NCI-H345 (cell line): Measurements from ENCODE around the gene TMEM42.
"Not testable (repeated sequence)": the region's sequence is repeated elsewhere in the genome, so short reads cannot be mapped to it uniquely, and the experiment has no call there.

ENCODE experiments used
- DNase-seq: peaks from one replicate; lab custom pipeline; 2025; lab: John Stamatoyannopoulos, UW

Gene TMEM42

GRCh38 chr3:44861412-44862225 lies at the start of gene TMEM42:
TSS of gene TMEM42 (plus strand) at chr3:44861912. CDS start at chr3:44861925, 13 bp downstream.
- DNase-seq: peak; percentile 91

- no peak for DNase-seq
Measured at GRCh38 chr3:44814751-44815150, 47.0 kb upstream of the TMEM42 start.

- not testable (repeated sequence) for DNase-seq
Measured at GRCh38 chr3:44816334-44816733, 45.4 kb upstream of the TMEM42 start.

DNA sequence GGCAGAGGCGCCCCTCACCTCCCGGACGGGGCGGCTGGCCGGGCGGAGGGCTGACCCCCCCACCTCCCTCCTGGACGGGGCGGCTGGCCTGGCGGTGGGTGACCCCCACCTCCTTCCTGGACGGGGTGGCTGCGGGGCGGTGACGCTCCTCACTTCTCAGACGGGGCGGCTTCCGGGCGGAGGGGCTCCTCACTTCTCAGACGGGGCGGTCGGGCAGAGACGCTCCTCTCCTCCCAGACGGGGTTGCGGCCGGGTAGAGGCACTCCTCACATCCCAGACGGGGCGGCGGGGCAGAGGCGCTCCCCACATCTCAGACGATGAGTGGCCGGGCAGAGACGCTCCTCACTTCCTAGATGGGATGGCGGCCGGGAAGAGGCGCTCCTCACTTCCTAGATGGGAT lies 40.5 kb upstream of the TMEM42 start:
- DNase-seq: not testable (repeated sequence)

DNA sequence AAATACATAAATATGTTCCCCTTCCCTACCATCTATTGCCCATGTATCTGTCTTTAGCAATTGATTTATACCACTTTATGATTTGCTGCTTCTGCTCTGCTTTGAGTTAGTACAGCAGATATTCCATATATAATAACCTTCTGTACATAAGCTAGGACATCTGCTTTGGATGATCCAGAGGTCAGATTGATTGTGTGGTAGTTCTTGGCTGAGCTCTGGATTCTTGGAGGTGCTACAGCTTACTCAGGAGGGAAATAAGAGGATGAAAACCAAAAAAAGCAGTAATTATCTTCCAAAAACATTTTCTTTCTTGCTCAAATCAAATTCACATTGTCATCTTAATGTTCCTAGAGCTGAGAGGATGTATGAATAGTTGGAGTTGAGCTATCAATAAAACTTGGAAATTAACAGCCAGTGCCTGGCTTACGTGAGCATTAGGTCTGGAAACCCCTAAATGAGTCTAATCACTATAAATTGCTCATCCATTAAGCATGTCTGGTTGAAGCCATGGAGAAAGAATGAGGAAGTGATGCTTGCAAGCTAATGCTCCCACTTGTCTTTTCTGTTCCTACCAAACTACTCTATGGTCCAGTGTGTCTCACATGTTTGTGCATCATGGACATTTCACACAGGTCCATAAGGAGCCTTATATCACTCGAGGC lies 36.3 kb upstream of the TMEM42 start:
- no peak for DNase-seq

DNA sequence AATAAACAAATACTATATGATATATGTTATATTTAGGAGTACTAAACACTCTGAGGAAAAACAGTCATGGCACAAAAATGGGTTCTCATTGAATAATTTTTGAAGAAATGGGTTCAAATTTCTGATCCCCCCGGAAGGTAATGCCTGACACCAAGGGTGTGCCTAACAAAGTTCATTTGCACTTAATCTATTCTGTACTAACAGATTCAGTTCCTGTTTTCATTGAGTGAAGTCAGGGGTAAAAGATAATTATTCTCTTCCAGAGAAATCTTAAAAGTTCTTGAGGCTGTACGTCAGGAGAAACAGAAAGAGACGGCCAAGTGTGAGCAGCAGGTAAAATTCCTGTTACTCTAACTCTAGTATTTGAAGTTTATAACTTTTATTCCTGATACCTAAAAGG lies 34.5 kb upstream of the TMEM42 start:
- DNase-seq: no peak

DNA sequence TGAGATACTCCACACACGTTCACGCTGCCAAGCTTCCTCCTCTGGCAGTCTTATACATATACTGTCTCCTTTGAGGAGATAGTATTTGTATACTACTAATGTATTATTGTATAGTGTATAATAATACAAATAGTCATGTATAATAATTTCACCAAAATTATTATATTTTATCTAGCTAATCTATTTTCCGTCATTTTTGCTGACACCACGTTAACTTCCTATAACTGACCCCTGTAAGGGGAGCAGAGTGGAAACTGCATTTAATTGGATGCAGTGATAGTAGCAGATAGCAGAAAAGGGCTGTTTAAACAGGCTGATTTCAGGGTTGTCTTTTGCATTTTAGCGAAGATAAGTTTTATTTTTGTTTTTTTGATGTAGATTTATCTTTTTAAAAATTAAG lies 30.5 kb upstream of the TMEM42 start:
- no peak for DNase-seq

GRCh38 chr3:44832032-44832431 lies 29.7 kb upstream of the TMEM42 start:
- DNase-seq: no peak

DNA sequence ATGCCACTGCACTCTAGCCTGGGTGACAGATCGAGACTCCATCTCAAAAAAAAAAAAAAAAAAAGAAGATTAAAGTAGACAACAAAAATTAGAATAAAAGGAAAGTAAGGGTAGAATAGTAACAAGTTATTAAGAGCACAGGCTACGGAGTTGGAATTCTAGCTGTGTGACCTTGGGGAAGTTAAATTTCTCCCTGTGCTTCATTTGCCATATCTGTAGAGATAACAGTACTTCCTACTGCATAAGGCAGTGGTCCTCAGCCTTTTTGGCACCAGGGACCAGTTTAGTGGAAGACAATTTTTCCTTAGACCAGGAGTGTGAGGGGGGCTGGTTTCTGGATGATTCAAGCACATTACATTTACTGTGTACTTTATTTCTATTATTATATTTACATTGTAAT lies 28.7 kb upstream of the TMEM42 start:
- DNase-seq: no peak

DNA sequence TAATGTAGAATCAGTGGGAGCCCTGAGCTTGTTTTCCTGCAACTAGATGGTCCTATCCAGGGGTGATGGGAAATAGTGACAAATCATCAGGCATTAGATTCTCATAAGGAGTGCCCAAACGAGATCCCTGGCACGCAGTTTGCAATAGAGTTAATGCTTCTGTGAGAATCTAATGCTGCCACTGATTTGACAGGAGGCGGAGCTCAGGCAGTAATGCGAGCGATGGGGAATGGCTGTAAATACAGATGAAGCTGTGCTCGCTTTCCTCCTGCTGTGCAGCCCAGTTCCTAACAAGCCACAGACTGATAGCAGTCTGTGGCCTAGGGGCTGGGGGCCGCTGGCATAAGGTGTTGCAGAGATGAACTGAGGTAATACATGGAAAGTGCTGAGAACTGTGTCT lies 28.3 kb upstream of the TMEM42 start:
- no peak for DNase-seq

GRCh38 chr3:44835684-44836083 lies 26.0 kb upstream of the TMEM42 start:
- no peak for DNase-seq

- DNase-seq: no peak
Measured at GRCh38 chr3:44842376-44842775, 19.3 kb upstream of the TMEM42 start.

- no peak for DNase-seq
Measured at GRCh38 chr3:44845528-44846520, 15.9 kb upstream of the TMEM42 start.

DNA sequence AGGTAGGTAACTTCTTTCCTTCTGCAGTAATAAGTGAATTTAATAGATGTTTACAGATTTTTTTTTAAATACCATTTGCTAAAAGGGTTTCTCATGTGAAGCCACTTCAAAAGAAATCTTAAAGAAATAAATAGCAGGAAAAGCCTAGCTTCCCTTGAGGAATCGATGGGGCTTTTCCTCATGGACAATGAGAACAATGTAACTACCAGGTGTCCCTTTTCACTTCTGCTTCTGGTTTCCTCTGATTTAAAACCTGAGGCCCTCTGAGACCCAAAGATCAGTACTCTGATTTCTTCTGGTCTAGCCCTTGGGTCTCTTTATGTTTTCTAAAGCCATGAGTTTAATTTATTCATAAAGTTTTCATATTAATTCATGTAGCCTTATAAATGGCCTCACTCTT lies 13.1 kb upstream of the TMEM42 start:
- no peak for DNase-seq

- DNase-seq: not testable (repeated sequence)
Measured at GRCh38 chr3:44856663-44857062, 5.0 kb upstream of the TMEM42 start.

- no peak for DNase-seq
Measured at GRCh38 chr3:44860117-44860516, 1.6 kb upstream of the TMEM42 start.

- DNase-seq: no peak
Measured at GRCh38 chr3:44862226-44862637, 520 bp downstream of the TMEM42 start.

- DNase-seq: peak; percentile 88
Measured at GRCh38 chr3:44865272-44866035, 3.7 kb downstream of the TMEM42 start.

- DNase-seq: no peak
Measured at GRCh38 chr3:44867421-44868111, 5.9 kb downstream of the TMEM42 start.

DNA sequence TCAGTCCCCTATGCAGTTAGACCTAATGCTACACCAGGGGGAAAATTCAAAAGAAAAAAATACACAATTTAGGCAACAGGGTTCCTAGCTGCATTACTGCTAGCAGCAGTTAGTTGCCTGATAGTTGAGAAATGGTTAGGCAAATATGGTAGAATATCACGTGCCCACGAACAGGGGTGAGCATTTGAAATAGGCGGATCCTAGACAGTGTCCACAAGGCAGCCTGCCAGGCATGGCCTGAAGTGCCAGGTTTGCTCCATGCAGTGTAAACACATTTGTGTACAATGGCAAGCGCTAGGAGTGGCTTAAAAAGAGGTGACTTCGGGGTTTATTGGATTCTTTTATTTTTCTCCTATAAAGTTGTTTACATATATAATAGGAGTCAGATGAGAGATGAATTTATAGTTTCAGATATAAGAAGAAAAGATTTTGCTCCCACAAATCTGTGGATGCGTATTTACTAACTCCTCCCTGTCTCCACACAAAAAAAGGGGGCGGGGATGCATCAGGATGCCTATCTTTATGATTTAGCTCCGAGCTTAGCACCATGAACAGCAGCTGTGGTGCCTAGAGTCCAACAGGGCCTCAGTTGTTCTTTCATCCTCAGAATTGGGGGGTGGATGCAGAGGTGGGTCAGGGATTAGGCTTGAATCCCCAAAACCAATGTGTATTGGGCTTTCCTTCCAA lies 8.8 kb downstream of the TMEM42 start:
- DNase-seq: peak; percentile 71
